SK-N-SH treated with all-trans-retinoic acid at 6 μM for 48 hours (cell line): ENCODE data around the gene MEF2C.

ENCODE experiments used
- ATAC-seq: fragments of 200-7000 bp; cut with Tn5 transposase; 3 replicates; pipeline ENCODE4 v1.9.1; 2020; ENCODE audit warnings: mild to moderate bottlenecking, moderate library complexity
- ARNTL ChIP-seq: fragments of 450-650 bp; formaldehyde crosslinking; IDR thresholded peaks from 2 replicates; pipeline ENCODE4 v1.5.0; 2020; ENCODE audit warnings: low read depth, mild to moderate bottlenecking, moderate library complexity, borderline replicate concordance
- BACH2 ChIP-seq: fragments of 250-450 bp; sonication (Bioruptor Pico); IDR thresholded peaks from 2 replicates; pipeline ENCODE4 v1.9.0; 2021; ENCODE audit warnings: mild to moderate bottlenecking, borderline replicate concordance
- CREB5 ChIP-seq: fragments of 250-450 bp; sonication (Bioruptor Pico); IDR thresholded peaks from 2 replicates; pipeline ENCODE4 v1.5.1; 2020; ENCODE audit warnings: low read depth, mild to moderate bottlenecking, moderate library complexity
- CSDC2 ChIP-seq: fragments of 250-450 bp; sonication (Bioruptor Pico); IDR thresholded peaks from 2 replicates; pipeline ENCODE4 v1.5.0; 2020; ENCODE audit warnings: mild to moderate bottlenecking, moderate library complexity
- CSRNP3 ChIP-seq: fragments of 250-450 bp; sonication (Bioruptor Pico); IDR thresholded peaks from 2 replicates; pipeline ENCODE4 v1.5.1; 2021; ENCODE audit warnings: mild to moderate bottlenecking, moderate library complexity
- ESRRG ChIP-seq: fragments of 250-450 bp; sonication (Bioruptor Pico); IDR thresholded peaks from 2 replicates; pipeline ENCODE4 v1.6.1; 2021; ENCODE audit warnings: mild to moderate bottlenecking
- GLIS3 ChIP-seq: fragments of 250-450 bp; sonication (Bioruptor Pico); IDR thresholded peaks from 2 replicates; pipeline ENCODE4 v1.5.0; 2020; ENCODE audit warnings: mild to moderate bottlenecking, moderate library complexity
- ISL1 ChIP-seq: fragments of 250-450 bp; sonication (Bioruptor Pico); IDR thresholded peaks from 2 replicates; pipeline ENCODE4 v2.1.2; 2022; ENCODE audit warnings: mild to moderate bottlenecking, moderate library complexity
- OSR1 ChIP-seq: fragments of 250-450 bp; sonication (Bioruptor Pico); IDR thresholded peaks from 2 replicates; pipeline ENCODE4 v1.8.0; 2022; ENCODE audit warnings: moderate library complexity, mild to moderate bottlenecking, inconsistent platforms
- POU6F1 ChIP-seq: fragments of 250-450 bp; sonication (Bioruptor Pico); IDR thresholded peaks from 2 replicates; pipeline ENCODE4 v1.8.0; 2021; ENCODE audit warnings: low read depth, mild to moderate bottlenecking, moderate library complexity, borderline replicate concordance
- PPARA ChIP-seq: fragments of 250-450 bp; sonication (Bioruptor Pico); IDR thresholded peaks from 2 replicates; pipeline ENCODE4 v1.5.0; 2020; ENCODE audit warnings: mild to moderate bottlenecking, borderline replicate concordance
- RARB ChIP-seq: fragments of 250-450 bp; sonication (Bioruptor Pico); IDR thresholded peaks from 2 replicates; pipeline ENCODE4 v1.8.0; 2021; ENCODE audit warnings: mild to moderate bottlenecking, moderate library complexity
- SNAI2 ChIP-seq: fragments of 250-450 bp; sonication (Bioruptor Pico); IDR thresholded peaks from 2 replicates; pipeline ENCODE4 v1.5.0; 2020; ENCODE audit warnings: mild to moderate bottlenecking, moderate library complexity
- TCF4 ChIP-seq: fragments of 250-450 bp; sonication (Bioruptor Pico); IDR thresholded peaks from 2 replicates; pipeline ENCODE4 v1.8.0; 2021; ENCODE audit warnings: mild to moderate bottlenecking, moderate library complexity, borderline replicate concordance
- TOX ChIP-seq: fragments of 250-450 bp; sonication (Bioruptor Pico); IDR thresholded peaks from 2 replicates; pipeline ENCODE4 v1.8.0; 2021; ENCODE audit warnings: mild to moderate bottlenecking, moderate library complexity, borderline replicate concordance
- TSHZ2 ChIP-seq: fragments of 250-450 bp; sonication (Bioruptor Pico); IDR thresholded peaks from 2 replicates; pipeline ENCODE4 v1.5.0; 2020; ENCODE audit warnings: mild to moderate bottlenecking, moderate library complexity
- ZC3H10 ChIP-seq: fragments of 250-450 bp; sonication (Bioruptor Pico); IDR thresholded peaks from 2 replicates; pipeline ENCODE4 v1.5.1; 2021; ENCODE audit warnings: mild to moderate bottlenecking, moderate library complexity
- ZFP30 ChIP-seq: fragments of 450-650 bp; formaldehyde crosslinking; IDR thresholded peaks from 2 replicates; pipeline ENCODE4 v1.5.0; 2022; ENCODE audit warnings: mild to moderate bottlenecking, moderate library complexity
- ZNF565 ChIP-seq: fragments of 450-650 bp; formaldehyde crosslinking; conservative IDR thresholded peaks from 2 replicates; pipeline ENCODE4 v1.5.0; 2020; ENCODE audit warnings: low read depth, mild to moderate bottlenecking, moderate library complexity
- ZNF70 ChIP-seq: fragments of 450-650 bp; formaldehyde crosslinking; IDR thresholded peaks from 2 replicates; pipeline ENCODE4 v1.5.0; 2020; ENCODE audit warnings: mild to moderate bottlenecking, moderate library complexity
- ZNF8 ChIP-seq: fragments of 450-650 bp; formaldehyde crosslinking; IDR thresholded peaks from 2 replicates; pipeline ENCODE4 v1.5.0; 2020; ENCODE audit warnings: mild to moderate bottlenecking, moderate library complexity

Gene MEF2C

GRCh38 chr5:88807327-88807726 lies 75.7 kb downstream of the MEF2C start:
- no peak for TF ChIP-seq ZNF8 (CRISPR knock-in tag)
- ATAC-seq, result no peak

GRCh38 chr5:88806338-88806737 lies 76.6 kb downstream of the MEF2C start:
- no peak for TF ChIP-seq PPARA (CRISPR knock-in tag)
- no peak for TF ChIP-seq CSRNP3 (CRISPR knock-in tag)
- no peak for TF ChIP-seq CSDC2 (CRISPR knock-in tag)
- no peak for TF ChIP-seq ARNTL (CRISPR knock-in tag)
- no peak for TF ChIP-seq ZNF565
- no peak for TF ChIP-seq ZNF70 (CRISPR knock-in tag)
- ATAC-seq, result no peak

- ATAC-seq, result no peak
- no peak for TF ChIP-seq CREB5
- no peak for TF ChIP-seq PPARA (CRISPR knock-in tag)
- no peak for TF ChIP-seq BACH2 (CRISPR knock-in tag)
- no peak for TF ChIP-seq ZC3H10 (CRISPR knock-in tag)
- TF ChIP-seq TOX (CRISPR knock-in tag), result no peak
- no peak for TF ChIP-seq ISL1
- TF ChIP-seq, all 23 proteins: peak for 0
Observed at GRCh38 chr5:88805151-88805784, 77.7 kb downstream of the MEF2C start.

GRCh38 chr5:88804444-88804843 lies 78.5 kb downstream of the MEF2C start:
- TF ChIP-seq GLIS3 (CRISPR knock-in tag) (no peak), ESRRG (CRISPR knock-in tag) (no peak), POU6F1 (CRISPR knock-in tag) (no peak), ZNF565 (no peak), ZNF70 (CRISPR knock-in tag) (no peak), ZFP30 (no peak), ZC3H10 (CRISPR knock-in tag) (no peak), RARB (CRISPR knock-in tag) (no peak), SNAI2 (CRISPR knock-in tag) (no peak), TSHZ2 (no peak), OSR1 (no peak), ARNTL (CRISPR knock-in tag) (no peak), TCF4 (CRISPR knock-in tag) (no peak), CREB5 (no peak), PPARA (CRISPR knock-in tag) (no peak), CSRNP3 (CRISPR knock-in tag) (no peak)
- ATAC-seq, result no peak
